GM18508 (cell line): ENCODE measurements around the gene FCRL3.
"Not testable (repeated sequence)": the region's sequence is repeated elsewhere in the genome, so short reads cannot be mapped to it uniquely, and the experiment has no call there.

Experiments used
- ATAC-seq: cut with Tn5 transposase; IDR thresholded peaks from one replicate; pipeline ENCODE4 v1.9.1; 2021; ENCODE audit warnings: moderate number of reproducible peaks; ENCODE audit not compliant: insufficient read depth, unreplicated experiment

The FCRL3 gene, protein sequence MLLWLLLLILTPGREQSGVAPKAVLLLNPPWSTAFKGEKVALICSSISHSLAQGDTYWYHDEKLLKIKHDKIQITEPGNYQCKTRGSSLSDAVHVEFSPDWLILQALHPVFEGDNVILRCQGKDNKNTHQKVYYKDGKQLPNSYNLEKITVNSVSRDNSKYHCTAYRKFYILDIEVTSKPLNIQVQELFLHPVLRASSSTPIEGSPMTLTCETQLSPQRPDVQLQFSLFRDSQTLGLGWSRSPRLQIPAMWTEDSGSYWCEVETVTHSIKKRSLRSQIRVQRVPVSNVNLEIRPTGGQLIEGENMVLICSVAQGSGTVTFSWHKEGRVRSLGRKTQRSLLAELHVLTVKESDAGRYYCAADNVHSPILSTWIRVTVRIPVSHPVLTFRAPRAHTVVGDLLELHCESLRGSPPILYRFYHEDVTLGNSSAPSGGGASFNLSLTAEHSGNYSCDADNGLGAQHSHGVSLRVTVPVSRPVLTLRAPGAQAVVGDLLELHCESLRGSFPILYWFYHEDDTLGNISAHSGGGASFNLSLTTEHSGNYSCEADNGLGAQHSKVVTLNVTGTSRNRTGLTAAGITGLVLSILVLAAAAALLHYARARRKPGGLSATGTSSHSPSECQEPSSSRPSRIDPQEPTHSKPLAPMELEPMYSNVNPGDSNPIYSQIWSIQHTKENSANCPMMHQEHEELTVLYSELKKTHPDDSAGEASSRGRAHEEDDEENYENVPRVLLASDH

GRCh38 chr1:157700732-157701131, at the start of gene FCRL3:
TSS of gene FCRL3 (minus strand) at chr1:157700769. CDS start at chr1:157700489, 280 bp downstream.
- ATAC-seq: no peak

DNA sequence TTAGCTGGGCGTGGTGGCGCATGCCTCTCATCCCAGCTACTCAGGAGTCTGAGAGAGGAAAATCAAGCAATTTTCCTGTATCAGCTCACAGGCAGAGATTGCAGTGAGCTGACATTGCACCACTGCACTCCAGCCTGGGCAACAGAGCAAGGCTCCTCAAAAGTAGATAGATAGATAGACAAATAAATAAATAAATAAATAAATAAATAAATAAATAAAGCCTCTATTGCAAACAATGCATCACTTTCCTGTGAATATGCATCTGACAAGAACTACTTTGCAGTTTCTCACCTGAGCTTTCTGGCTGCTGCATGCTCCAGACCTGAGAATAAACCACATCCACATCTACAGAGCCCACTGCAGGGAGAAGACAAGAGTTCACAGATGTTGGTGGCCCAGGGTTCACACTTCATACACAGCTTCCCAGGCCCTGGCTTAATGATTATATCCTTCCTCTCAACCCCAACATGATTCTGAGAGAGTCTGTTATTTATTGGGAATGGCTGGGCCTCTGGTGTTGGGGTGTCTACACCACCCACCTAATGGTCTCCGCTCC, 47.8 kb upstream of the FCRL3 start:
- no peak for ATAC-seq

DNA sequence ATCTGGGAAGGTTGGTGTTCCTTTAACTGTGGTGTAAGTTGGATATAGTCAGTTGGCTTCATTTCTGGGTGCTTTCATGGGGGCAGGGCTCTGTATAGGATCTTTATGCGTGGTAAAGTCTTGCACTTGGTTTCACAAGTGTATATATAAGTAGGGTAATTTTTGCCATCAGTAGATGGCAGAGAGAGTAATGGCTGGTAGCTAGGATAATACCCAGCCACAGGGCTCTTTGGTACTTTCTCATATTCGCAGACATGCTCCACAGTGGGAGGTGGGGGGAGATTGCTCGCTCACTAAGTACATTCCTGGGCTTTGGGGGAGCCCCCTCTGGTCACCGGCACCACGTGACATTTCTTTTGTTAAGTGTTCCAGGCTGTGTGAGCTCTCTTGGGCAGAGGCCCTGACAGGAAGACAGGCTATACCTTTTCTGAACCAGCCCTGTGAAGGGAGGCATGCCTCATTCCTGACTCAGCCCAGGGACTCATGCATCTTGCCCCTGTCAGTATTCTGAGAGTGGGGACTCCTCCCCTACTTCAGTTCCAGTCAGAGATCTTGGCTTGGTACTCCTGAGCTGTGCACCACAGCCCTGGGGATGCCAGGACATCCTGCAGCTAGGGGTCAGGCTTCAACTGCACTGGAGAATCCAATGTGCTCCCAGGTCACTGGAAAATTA, 38.8 kb upstream of the FCRL3 start:
- no peak for ATAC-seq

- not testable (repeated sequence) for ATAC-seq
Measured at GRCh38 chr1:157735991-157736390, 35.4 kb upstream of the FCRL3 start.

DNA sequence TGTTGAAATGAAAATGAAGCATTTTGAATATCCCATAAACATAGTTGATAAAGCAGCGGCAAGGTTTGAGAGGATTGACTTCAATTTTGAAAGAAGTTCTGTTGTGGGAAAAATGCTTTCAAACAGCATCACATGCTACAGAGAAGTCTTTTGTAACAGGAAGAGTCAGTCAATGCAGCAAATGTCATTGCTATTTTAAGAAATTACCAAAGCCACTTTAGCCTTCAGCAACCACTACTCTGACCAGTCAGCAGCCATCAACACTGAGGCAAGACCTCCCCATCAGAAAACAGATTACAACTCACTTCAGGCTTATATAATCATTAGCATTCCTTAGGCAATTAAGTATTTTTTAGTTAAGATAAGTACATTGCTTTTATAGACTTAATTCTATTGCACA, 33.8 kb upstream of the FCRL3 start:
- no peak for ATAC-seq

DNA sequence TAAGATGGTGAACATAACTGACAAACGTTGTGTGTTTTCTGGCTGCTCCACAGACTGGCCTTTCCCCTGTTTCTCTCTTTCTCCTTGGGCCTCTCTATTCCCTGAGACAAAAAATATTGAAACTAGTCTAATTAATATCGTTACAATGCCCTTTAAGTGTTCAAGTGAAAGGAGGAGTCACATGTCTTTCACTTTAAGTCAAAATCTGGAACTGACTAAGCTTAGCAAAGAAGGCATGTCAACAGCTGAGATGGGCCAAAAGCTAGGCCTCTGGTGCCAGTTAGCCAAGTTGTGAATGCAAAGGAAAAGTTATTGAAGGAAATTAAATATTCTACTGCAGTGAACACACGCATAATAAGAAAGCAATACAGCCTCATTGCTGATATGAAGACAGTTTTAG, 32.2 kb upstream of the FCRL3 start:
- no peak for ATAC-seq

DNA sequence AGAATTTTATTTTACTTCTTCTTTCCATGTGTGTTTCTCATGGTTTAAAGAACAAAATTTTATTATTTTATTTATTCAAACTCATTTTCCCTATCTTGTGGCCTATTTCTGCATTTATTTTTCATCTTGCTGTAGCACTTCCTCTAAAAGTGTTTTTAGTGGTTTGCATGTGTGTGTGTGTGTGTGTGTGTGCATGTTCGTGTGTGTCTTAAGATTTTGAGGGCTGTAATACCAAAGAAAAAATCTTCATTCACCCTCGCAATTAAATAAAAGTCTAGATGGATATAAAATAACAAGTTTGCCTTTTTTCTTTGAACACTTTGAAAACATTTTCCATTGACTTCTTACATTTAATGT, 24.6 kb upstream of the FCRL3 start:
- ATAC-seq: no peak

GRCh38 chr1:157724537-157725220, 24.1 kb upstream of the FCRL3 start:
- no peak for ATAC-seq

- no peak for ATAC-seq
Measured at GRCh38 chr1:157723157-157723556, 22.6 kb upstream of the FCRL3 start.

- ATAC-seq: no peak
Measured at GRCh38 chr1:157721985-157722384, 21.4 kb upstream of the FCRL3 start.

DNA sequence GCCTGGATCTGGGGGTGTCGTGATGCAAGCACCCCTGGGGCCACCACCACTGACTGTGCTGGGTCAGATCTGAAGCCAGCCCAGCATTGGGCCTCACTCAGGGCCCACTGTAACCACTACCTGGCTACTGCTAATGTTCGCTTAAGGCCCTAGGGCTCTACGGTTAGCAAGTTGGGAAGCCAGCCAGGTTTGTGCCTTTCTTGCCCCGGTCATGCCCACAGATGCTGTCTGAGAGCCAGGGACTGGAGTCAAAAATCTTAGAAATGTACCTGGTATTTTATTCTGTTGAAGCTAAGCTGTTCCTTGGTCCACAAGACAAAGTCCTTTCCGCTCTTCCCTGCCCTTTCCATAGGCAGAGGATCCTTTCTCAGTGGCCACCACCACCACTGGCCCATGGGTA, 15.2 kb upstream of the FCRL3 start:
- no peak for ATAC-seq

- ATAC-seq: no peak
Measured at GRCh38 chr1:157711802-157712201, 11.2 kb upstream of the FCRL3 start.

DNA sequence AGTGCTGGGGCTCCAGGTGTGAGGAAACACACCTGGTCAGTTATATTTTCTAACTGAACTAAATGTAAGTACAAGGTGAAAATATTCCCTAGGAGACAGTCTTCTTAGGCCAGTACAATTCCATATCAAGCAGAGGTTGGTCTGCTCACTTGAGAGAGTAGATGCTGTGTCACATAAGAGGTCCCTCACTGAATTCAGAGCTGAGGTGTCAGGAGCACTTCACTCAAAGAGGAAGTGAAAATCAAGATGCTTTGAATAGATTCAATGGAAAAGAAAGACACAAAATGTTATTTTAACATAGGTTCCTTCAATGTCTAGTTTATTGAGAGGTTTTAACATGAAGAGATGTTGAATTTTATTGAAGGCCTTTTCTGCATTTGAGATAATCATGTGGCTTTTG, 4.3 kb upstream of the FCRL3 start:
- ATAC-seq: no peak

GRCh38 chr1:157703981-157704380, 3.4 kb upstream of the FCRL3 start:
- no peak for ATAC-seq

DNA sequence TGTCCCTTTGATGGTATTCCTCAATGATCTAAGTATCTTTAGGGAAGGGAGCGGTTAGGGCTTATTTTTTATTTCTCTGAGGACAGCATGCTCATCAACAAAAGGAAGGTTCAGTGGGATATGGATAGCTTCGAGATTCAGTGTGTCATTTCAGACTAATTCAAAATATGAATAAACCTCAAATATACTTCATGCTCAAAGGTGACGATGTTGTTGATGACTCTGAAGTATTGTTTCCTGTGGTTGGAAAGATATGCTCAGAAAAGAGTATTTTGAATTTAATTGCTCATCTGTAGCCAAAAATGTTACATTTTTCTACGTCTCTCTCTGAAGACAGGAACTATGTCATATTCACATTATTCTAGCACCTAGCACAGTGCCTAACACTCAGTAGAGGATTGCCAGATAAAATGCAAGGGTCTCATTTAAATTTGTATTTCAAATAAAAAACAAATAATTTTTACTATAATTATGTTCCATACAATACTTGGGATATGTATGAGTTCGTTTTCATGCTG, 1.8 kb upstream of the FCRL3 start:
- ATAC-seq: no peak

- no peak for ATAC-seq
Measured at GRCh38 chr1:157700305-157700704, 264 bp downstream of the FCRL3 start.

GRCh38 chr1:157697781-157698569, 2.6 kb downstream of the FCRL3 start:
- no peak for ATAC-seq

GRCh38 chr1:157696966-157697628, 3.5 kb downstream of the FCRL3 start:
- no peak for ATAC-seq

- ATAC-seq: no peak
Measured at GRCh38 chr1:157695417-157695816, 5.2 kb downstream of the FCRL3 start.
